Measurements from ENCODE around the gene DLGAP1. TPM values are rescaled to one million over a fixed set of nuclear protein-coding genes. Genes with fewer than 3 reads are reported as not detected.

The DLGAP1 gene
- total RNA-seq, 2 experiments from 2014 or later: 0.31 to 0.36 TPM

DNA sequence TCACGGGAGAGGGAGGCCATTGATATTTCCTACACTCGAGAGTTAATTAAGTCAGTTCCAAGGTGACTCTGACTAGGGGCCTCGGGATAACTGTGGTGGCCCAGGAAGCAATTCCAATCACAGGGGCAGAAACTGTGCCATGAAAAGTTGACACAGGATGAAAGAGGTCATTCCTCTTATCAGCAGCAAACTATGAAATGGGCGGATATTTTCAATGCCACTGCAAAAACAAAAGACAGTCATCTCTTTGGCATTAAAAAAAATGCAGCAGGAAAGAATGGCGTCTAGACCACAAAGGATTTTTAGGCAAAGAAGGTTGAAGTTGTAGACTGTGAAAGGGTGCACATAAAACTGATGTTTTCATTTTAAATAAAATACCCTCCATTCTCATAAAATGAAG is 955.1 kb downstream of the DLGAP1 start:
- ChIA-PET CTCF (no interaction called here), POLR2A (interaction anchor here (0.8 kb wide), 1 partner anchor 203 kb away, joined by 3 read pairs; no protein-coding TSS in a partner anchor)
- peaks cover 6% of the 10 kb centered on the region for H3K4me1 ChIP-seq (ENCODE audit: insufficient read depth, low read length)
- H3K4me1 Mint-ChIP-seq (ENCODE audit: low read depth): peaks cover 15% of the 10 kb centered on the region
- no peak overlapping the region for H3K4me3 ChIP-seq (ENCODE audit: low read length)
- DNase-seq (no peak), ATAC-seq (ENCODE audit: poor library complexity) (no peak)
- no peaks in the 10 kb centered on the region for H3K36me3 ChIP-seq (ENCODE audit: insufficient read depth, low read length)
- no peaks in the 10 kb centered on the region for H3K9me3 Mint-ChIP-seq
- peaks cover 22 to 31% of the 10 kb centered on the region in 2 experiments for H3K27me3 ChIP-seq (ENCODE audit: control insufficient read depth in 1 of 2, insufficient read depth in 2 of 2, low read length in 2 of 2)
- no peaks in the 10 kb centered on the region for H3K9me3 ChIP-seq (ENCODE audit: control insufficient read depth in 1 of 2, insufficient read depth in 1 of 2, low read length in 2 of 2)
- no peak overlapping the region for H3K27ac Mint-ChIP-seq
- intact Hi-C loops (cut with DNase I, micrococcal nuclease): no loop called here
- H3K36me3 Mint-ChIP-seq (ENCODE audit: low read depth): no peaks in the 10 kb centered on the region
- H3K27ac ChIP-seq (ENCODE audit: low read depth in 1 of 2, low read length in 2 of 2): no peak overlapping the region
- TF ChIP-seq, protein P1, sequence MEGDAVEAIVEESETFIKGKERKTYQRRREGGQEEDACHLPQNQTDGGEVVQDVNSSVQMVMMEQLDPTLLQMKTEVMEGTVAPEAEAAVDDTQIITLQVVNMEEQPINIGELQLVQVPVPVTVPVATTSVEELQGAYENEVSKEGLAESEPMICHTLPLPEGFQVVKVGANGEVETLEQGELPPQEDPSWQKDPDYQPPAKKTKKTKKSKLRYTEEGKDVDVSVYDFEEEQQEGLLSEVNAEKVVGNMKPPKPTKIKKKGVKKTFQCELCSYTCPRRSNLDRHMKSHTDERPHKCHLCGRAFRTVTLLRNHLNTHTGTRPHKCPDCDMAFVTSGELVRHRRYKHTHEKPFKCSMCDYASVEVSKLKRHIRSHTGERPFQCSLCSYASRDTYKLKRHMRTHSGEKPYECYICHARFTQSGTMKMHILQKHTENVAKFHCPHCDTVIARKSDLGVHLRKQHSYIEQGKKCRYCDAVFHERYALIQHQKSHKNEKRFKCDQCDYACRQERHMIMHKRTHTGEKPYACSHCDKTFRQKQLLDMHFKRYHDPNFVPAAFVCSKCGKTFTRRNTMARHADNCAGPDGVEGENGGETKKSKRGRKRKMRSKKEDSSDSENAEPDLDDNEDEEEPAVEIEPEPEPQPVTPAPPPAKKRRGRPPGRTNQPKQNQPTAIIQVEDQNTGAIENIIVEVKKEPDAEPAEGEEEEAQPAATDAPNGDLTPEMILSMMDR (IDR thresholded peaks at IDR 0.05): no peak
- no peak overlapping the region for H3K4me3 Mint-ChIP-seq
- peaks cover 55% of the 10 kb centered on the region for H3K27me3 Mint-ChIP-seq

DNA sequence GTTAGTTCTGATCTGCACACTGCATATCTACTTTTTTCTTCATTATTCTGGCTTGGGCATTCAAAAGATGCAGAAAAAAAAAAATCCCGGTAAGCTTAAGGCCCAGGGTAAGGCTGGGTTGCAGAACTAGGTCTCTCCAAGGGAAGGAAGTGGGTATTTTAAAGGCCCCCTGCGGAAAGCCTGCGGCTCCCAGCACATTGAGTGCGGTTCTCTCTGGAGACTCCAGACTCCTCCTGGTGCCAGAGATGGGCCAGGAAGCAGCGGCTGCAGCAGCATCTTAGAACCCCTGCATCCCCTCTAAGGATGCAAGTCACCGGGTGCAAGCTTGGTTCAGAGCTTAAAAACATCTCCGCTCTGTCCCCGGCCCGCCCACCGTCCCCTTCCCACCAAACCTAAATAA is 955.6 kb downstream of the DLGAP1 start:
- H3K4me3 Mint-ChIP-seq: peak overlapping the region; percentile 42
- Histone ChIP-seq H3K27me3 (ENCODE audit: control insufficient read depth in 1 of 2, insufficient read depth in 2 of 2, low read length in 2 of 2) (peaks cover 22 to 31% of the 10 kb centered on the region in 2 experiments), H3K4me1 (ENCODE audit: insufficient read depth, low read length) (peaks cover 6% of the 10 kb centered on the region), H3K36me3 (ENCODE audit: insufficient read depth, low read length) (no peaks in the 10 kb centered on the region), H3K9me3 (ENCODE audit: control insufficient read depth in 1 of 2, insufficient read depth in 1 of 2, low read length in 2 of 2) (no peaks in the 10 kb centered on the region), H3K27ac (ENCODE audit: low read depth in 1 of 2, low read length in 2 of 2) (no peak overlapping the region), H3K4me3 (ENCODE audit: low read length) (peak overlapping the region; percentile 15)
- ChIA-PET POLR2A (interaction anchor here (0.8 kb wide), 1 partner anchor 202 kb away, joined by 3 read pairs; no protein-coding TSS in a partner anchor), CTCF (interaction anchor here (1.1 kb wide), 1 partner anchor 86 kb away, joined by 3 read pairs; no protein-coding TSS in a partner anchor)
- ATAC-seq (ENCODE audit: poor library complexity) (no peak), DNase-seq (no peak)
- H3K27ac Mint-ChIP-seq: no peak overlapping the region
- no peaks in the 10 kb centered on the region for H3K36me3 Mint-ChIP-seq (ENCODE audit: low read depth)
- intact Hi-C loops (cut with DNase I, micrococcal nuclease): no loop called here
- H3K27me3 Mint-ChIP-seq: peaks cover 55% of the 10 kb centered on the region
- H3K4me1 Mint-ChIP-seq (ENCODE audit: low read depth): peaks cover 15% of the 10 kb centered on the region
- H3K9me3 Mint-ChIP-seq: no peaks in the 10 kb centered on the region
- TF ChIP-seq, protein P1 (IDR thresholded peaks at IDR 0.05): no peak

- Mint-ChIP-seq H3K27ac (no peak overlapping the region), H3K36me3 (ENCODE audit: low read depth) (no peaks in the 10 kb centered on the region), H3K4me3 (peak overlapping the region; percentile 75), H3K9me3 (no peaks in the 10 kb centered on the region), H3K27me3 (peaks cover 57% of the 10 kb centered on the region), H3K4me1 (ENCODE audit: low read depth) (peaks cover 15% of the 10 kb centered on the region)
- peaks cover 22 to 31% of the 10 kb centered on the region in 2 experiments for H3K27me3 ChIP-seq (ENCODE audit: control insufficient read depth in 1 of 2, insufficient read depth in 2 of 2, low read length in 2 of 2)
- no peaks in the 10 kb centered on the region for H3K36me3 ChIP-seq (ENCODE audit: insufficient read depth, low read length)
- peak in 7 of 14 experiments; percentile 2 to 25 (median 4) for DNase-seq
- ChIA-PET POLR2A (interaction anchor here (0.8 kb wide), 1 partner anchor 201 kb away, joined by 3 read pairs; no protein-coding TSS in a partner anchor), CTCF (interaction anchor here (1.1 kb wide), 1 partner anchor 87 kb away, joined by 3 read pairs; no protein-coding TSS in a partner anchor)
- peak overlapping the region; percentile 15 for H3K4me3 ChIP-seq (ENCODE audit: low read length)
- no peak overlapping the region for H3K27ac ChIP-seq (ENCODE audit: low read depth in 1 of 2, low read length in 2 of 2)
- peak; percentile 29 for ATAC-seq (ENCODE audit: poor library complexity)
- H3K4me1 ChIP-seq (ENCODE audit: insufficient read depth, low read length): peaks cover 6% of the 10 kb centered on the region
- intact Hi-C loops (cut with DNase I, micrococcal nuclease): no loop called here
- no peaks in the 10 kb centered on the region for H3K9me3 ChIP-seq (ENCODE audit: control insufficient read depth in 1 of 2, insufficient read depth in 1 of 2, low read length in 2 of 2)
- TF ChIP-seq, protein P1 (IDR thresholded peaks at IDR 0.05): no peak
Measured at GRCh38 chr18:3498698-3499471, 956.2 kb downstream of the DLGAP1 start.

Measured in CD4-positive, alpha-beta T cell (primary cell).